Right lobe of liver (tissue), 6 donors: Measurements from ENCODE around the gene SLC6A20. TPM values are rescaled to one million over a fixed set of nuclear protein-coding genes. Genes with fewer than 3 reads are reported as not detected.

Experiments
- ATAC-seq, 4 donors: fragments of 200-7000 bp; cut with Tn5 transposase; one replicate each; pipeline ENCODE4 v1.9.1; 2020; ENCODE audit warnings: mild to moderate bottlenecking in 4 of 4, moderate library complexity in 4 of 4
- DNase-seq, 3 donors: peaks; one replicate each; pipeline ENCODE4 v3.0.0-alpha.2; 2020
- H3K27ac ChIP-seq, 3 donors: fragments of 200-600 bp; one replicate each; pipeline ENCODE4 v1.8.0; 2022
- H3K27me3 ChIP-seq, 2 donors: fragments of 200-600 bp; one replicate each; pipeline ENCODE4 v1.8.0; 2022
- H3K36me3 ChIP-seq, 4 donors: fragments of 200-600 bp; sonication (generic) in 1 of 4; one replicate each; pipeline versions ENCODE4 v1.5.1 to v1.8.0; 2017 to 2022; ENCODE audit warnings: control low read depth in 1 of 4
- H3K4me1 ChIP-seq, 4 donors: fragments of 200-600 bp; sonication (generic) in 1 of 4; one replicate each; pipeline versions ENCODE4 v1.5.1 to v1.8.0; 2017 to 2022; ENCODE audit warnings: control low read depth in 1 of 4
- H3K4me3 ChIP-seq, 3 donors: fragments of 200-600 bp; one replicate each; pipeline ENCODE4 v1.8.0; 2022
- H3K9me3 ChIP-seq, 4 donors: fragments of 200-600 bp; sonication (generic) in 1 of 4; one replicate each; pipeline versions ENCODE4 v1.5.1 to v1.8.0; 2017 to 2022; ENCODE audit warnings: control low read depth in 1 of 4
- POLR2A ChIP-seq: fragments of 450-650 bp; IDR thresholded peaks from one replicate; pipeline ENCODE4 v1.6.1; 2017; ENCODE audit warnings: antibody characterized with exemption, mild to moderate bottlenecking
- WGBS: methylation state at CpG from one replicate; pipeline ENCODE4 v1.1.6; 2018; ENCODE audit warnings: low coverage, low lambda C conversion rate; ENCODE audit not compliant: insufficient coverage; ENCODE audit errors: missing lambda C conversion rate; 5-methylcytosine and 5-hydroxymethylcytosine counted together
- intact Hi-C, 2 donors: fragments of 100-400 bp; cut with DNase I; formaldehyde crosslinking; loops; one replicate each; pipeline versions ENCODE4 v1.11.2 to v1.14.1; 2022
- total RNA-seq, 6 experiments: library from RNA; depleted of rRNA in 2 of 6; stranded (reverse); fragments of >200 nt in 2 of 6; fragmentation: NEBNext Ultra II Directional in 3 of 6; extraction: Animal tissue kit (Norgen Biotek cat#: 25700) in 3 of 6; gene quantifications; one replicate each; pipeline versions ENCODE4 v1.1.0 to v1.2.4, GENCODE V29; 2016 to 2023
- TF ChIP-seq, protein P1 (sequence below), 4 donors: fragments of 200-600 bp in 3 of 4; fragments of 450-650 bp in 1 of 4; IDR thresholded peaks; one replicate each; pipeline versions ENCODE4 v1.5.1 to v1.8.0; 2016 to 2022; ENCODE audit warnings: antibody characterized with exemption in 4 of 4, mild to moderate bottlenecking in 2 of 4
- donor health status: DM: no; HTN: yes; CAD: no.
- donor health status: DM: no; HTN: no; CAD: no.
- donor health status: DM: no; HTN: no; CAD: no.
- donor health status: DM: no; HTN: yes; CAD: no.
- donor health status: DM: no; HTN: yes; CAD: no.

SLC6A20 gene
- total RNA-seq, 6 experiments from 2014 or later, result 0.07 to 0.21 (median 0.12) TPM; not detected in 3

DNA sequence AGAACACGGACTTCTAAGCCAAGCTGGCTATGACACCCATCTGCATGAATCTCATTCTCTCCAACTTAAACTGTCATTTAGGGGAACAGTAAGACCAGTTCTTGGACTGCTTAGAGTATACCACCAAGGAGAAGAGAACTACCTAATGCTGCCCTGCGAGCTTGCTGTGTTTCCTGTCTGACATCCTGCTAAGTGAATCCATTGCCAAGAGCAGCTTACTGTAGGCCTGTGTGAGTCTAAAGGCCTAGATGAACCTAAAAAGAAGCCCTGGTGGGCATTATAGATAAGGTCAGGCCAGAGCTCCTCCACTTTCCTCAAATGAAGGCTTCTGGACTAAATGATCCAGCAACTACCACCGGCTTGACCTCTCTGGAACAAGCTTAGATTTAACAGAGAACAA, 30.6 kb upstream of the SLC6A20 start:
- Histone ChIP-seq H3K4me1 (no peaks in the 10 kb centered on the region), H3K27me3 (no peaks in the 10 kb centered on the region), H3K4me3 (no peak overlapping the region), H3K9me3 (no peaks in the 10 kb centered on the region), H3K27ac (no peak overlapping the region), H3K36me3 (peaks cover 0 to 37% (median 7%) of the 10 kb centered on the region in 4 donors)
- DNase-seq, result no peak
- ATAC-seq, result no peak
- TF ChIP-seq POLR2A, result no peak
- TF ChIP-seq, protein P1, sequence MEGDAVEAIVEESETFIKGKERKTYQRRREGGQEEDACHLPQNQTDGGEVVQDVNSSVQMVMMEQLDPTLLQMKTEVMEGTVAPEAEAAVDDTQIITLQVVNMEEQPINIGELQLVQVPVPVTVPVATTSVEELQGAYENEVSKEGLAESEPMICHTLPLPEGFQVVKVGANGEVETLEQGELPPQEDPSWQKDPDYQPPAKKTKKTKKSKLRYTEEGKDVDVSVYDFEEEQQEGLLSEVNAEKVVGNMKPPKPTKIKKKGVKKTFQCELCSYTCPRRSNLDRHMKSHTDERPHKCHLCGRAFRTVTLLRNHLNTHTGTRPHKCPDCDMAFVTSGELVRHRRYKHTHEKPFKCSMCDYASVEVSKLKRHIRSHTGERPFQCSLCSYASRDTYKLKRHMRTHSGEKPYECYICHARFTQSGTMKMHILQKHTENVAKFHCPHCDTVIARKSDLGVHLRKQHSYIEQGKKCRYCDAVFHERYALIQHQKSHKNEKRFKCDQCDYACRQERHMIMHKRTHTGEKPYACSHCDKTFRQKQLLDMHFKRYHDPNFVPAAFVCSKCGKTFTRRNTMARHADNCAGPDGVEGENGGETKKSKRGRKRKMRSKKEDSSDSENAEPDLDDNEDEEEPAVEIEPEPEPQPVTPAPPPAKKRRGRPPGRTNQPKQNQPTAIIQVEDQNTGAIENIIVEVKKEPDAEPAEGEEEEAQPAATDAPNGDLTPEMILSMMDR (IDR thresholded peaks at IDR 0.05), result no peak
- intact Hi-C loops, result no loop called here
- 94% methylated on average over 3 of the region's 3 CpGs for WGBS

DNA sequence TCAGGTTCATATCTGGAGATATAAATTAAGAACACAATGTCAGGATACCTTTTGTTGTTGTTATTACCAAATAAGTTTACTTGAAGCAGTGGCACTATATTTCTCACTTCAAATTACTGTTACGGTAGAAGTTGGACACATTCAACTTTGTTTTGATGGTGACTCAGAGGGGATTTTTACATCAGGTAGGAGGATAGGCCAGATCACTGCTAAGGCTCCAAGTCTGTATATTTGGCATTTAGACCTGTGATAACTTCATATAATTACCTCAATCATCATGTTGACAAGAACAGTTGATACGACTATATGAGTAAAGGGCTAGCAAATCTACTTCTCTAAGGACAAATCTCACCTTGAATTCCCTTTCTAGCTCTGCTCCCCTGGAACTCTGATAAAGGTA, 30.0 kb upstream of the SLC6A20 start:
- WGBS, result 63% methylated on average over 2 of the region's 2 CpGs
- no peak for DNase-seq
- Histone ChIP-seq H3K4me3 (no peak overlapping the region), H3K27ac (no peak overlapping the region), H3K4me1 (no peaks in the 10 kb centered on the region), H3K27me3 (no peaks in the 10 kb centered on the region), H3K9me3 (no peaks in the 10 kb centered on the region), H3K36me3 (peaks cover 0 to 37% (median 7%) of the 10 kb centered on the region in 4 donors)
- no peak for TF ChIP-seq POLR2A
- TF ChIP-seq, protein P1 (IDR thresholded peaks at IDR 0.05), result no peak
- intact Hi-C loops, result no loop called here
- peak in 1 of 4 donors; percentile 25 for ATAC-seq

DNA sequence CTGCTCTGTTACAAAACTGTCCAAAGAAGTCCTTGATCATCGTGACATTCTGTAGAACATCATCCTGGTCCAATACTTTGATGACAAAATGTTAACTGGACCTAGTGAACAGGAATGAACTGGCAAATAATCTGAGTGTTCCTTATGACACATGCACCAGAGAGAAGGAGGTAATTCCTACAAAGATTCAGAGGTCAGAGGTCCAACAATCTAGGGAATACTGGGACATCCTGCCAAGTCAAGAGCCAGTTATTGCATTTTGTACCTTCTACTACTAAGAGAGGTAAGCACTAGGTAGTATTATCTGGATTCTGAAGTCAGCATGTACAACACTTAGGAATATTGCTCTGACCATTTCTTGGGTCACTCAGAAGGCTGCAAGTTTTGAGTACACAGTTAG, 24.8 kb upstream of the SLC6A20 start:
- H3K4me3 ChIP-seq, result no peak overlapping the region
- H3K4me1 ChIP-seq, result no peaks in the 10 kb centered on the region
- no peaks in the 10 kb centered on the region for H3K9me3 ChIP-seq
- no peak for ATAC-seq
- 83% methylated on average over 1 of the region's 1 CpG for WGBS
- DNase-seq, result no peak
- intact Hi-C loops, result no loop called here
- no peaks in the 10 kb centered on the region for H3K27me3 ChIP-seq
- no peak for TF ChIP-seq POLR2A
- TF ChIP-seq, protein P1 (IDR thresholded peaks at IDR 0.05), result no peak
- peaks cover 0 to 14% (median 0%) of the 10 kb centered on the region in 4 donors for H3K36me3 ChIP-seq
- no peak overlapping the region for H3K27ac ChIP-seq

DNA sequence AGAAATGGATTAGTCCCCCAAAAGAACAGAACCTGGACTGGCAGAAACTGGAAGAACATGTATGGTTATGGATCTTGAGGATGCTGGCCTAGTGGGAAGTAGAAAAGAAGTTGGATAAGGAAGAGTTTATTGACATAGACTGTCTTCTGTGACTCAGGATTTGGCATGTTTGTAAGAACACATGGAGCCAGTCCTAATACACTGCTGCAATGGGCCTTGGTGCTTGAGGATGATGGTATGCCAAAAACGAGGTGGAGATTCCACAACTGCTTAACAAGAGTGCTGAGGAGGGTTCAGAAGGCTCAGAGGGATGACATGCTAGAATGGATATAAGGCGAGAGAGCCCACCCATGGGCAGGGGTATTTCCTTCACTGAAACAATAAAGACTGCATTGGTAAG, 23.2 kb upstream of the SLC6A20 start:
- no peak for TF ChIP-seq POLR2A
- TF ChIP-seq, protein P1 (IDR thresholded peaks at IDR 0.05), result no peak
- intact Hi-C loops, result no loop called here
- Histone ChIP-seq H3K4me1 (no peaks in the 10 kb centered on the region), H3K4me3 (no peak overlapping the region), H3K36me3 (peaks cover 0 to 4% (median 0%) of the 10 kb centered on the region in 4 donors), H3K27me3 (no peaks in the 10 kb centered on the region), H3K27ac (no peak overlapping the region), H3K9me3 (no peaks in the 10 kb centered on the region)
- ATAC-seq (no peak), DNase-seq (no peak)
- WGBS, result 86% methylated on average over 2 of the region's 2 CpGs
